ENCODE measurements around the gene NEGR1. TPM values are rescaled to one million over a fixed set of nuclear protein-coding genes. Genes with fewer than 3 reads are reported as not detected.

Gene NEGR1
- total RNA-seq, 1 experiment from 2014 or later, result 2.9 TPM

DNA sequence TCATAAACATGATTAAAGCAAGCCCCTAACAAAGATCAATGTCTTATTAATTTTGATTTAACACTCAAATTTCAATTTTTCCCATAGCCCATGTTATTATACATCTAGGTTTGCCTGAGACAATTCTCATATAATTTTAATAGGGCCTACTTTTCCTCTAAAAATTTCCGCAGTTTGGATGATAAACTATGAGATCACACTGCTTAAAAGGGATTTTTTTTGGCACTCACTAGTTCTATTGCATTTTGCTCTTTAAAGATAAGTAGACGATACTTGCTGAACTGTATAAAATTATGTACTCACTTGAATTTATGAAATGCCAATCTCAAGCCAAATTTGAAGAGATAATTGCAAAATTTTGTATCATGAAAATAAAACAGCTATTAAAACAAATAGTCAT is 721.1 kb downstream of the NEGR1 start:
- no peak for DNase-seq (ENCODE audit: low spot score)
- no peaks in the 10 kb centered on the region for H3K4me1 Mint-ChIP-seq
- ATAC-seq, result no peak
- ChIA-PET CTCF (no interaction called here), POLR2A (no interaction called here)
- H3K36me3 Mint-ChIP-seq, result no peaks in the 10 kb centered on the region
- H3K9me3 Mint-ChIP-seq, result no peaks in the 10 kb centered on the region
- H3K4me3 Mint-ChIP-seq, result no peak overlapping the region
- H3K27me3 Mint-ChIP-seq (ENCODE audit: low read depth), result no peaks in the 10 kb centered on the region
- no peak for TF ChIP-seq ZNF671 (CRISPR knock-in tag; IDR thresholded peaks at IDR 0.05)
- TF ChIP-seq ZNF121 (CRISPR knock-in tag; IDR thresholded peaks at IDR 0.05), result no peak
- no peak for TF ChIP-seq RELA (CRISPR knock-in tag; IDR thresholded peaks at IDR 0.05; ENCODE audit: borderline replicate concordance)
- TF ChIP-seq ZNF219 (CRISPR knock-in tag; IDR thresholded peaks at IDR 0.05; ENCODE audit: borderline replicate concordance), result no peak
- no peak for TF ChIP-seq HMGA2 (CRISPR knock-in tag; IDR thresholded peaks at IDR 0.05)
- TF ChIP-seq ZNF317 (CRISPR knock-in tag; IDR thresholded peaks at IDR 0.05; ENCODE audit: borderline replicate concordance, low read depth), result no peak
- TF ChIP-seq CBFB (CRISPR knock-in tag; IDR thresholded peaks at IDR 0.05; ENCODE audit: low read depth), result no peak
- TF ChIP-seq FOXK1 (CRISPR knock-in tag; IDR thresholded peaks at IDR 0.05), result no peak
- no peak overlapping the region for H3K27ac Mint-ChIP-seq

GRCh38 chr1:71559880-71560279 is 722.5 kb downstream of the NEGR1 start:
- no peak overlapping the region for H3K27ac Mint-ChIP-seq
- H3K27me3 Mint-ChIP-seq (ENCODE audit: low read depth), result no peaks in the 10 kb centered on the region
- ChIA-PET CTCF (no interaction called here), POLR2A (interaction anchor here (0.5 kb wide), 1 partner anchor 145 kb away, joined by 3 read pairs; no protein-coding TSS in a partner anchor)
- H3K36me3 Mint-ChIP-seq, result no peaks in the 10 kb centered on the region
- H3K9me3 Mint-ChIP-seq, result no peaks in the 10 kb centered on the region
- TF ChIP-seq RELA (CRISPR knock-in tag; IDR thresholded peaks at IDR 0.05; ENCODE audit: borderline replicate concordance) (no peak), PRRX2 (CRISPR knock-in tag; IDR thresholded peaks at IDR 0.05) (no peak), USF2 (CRISPR knock-in tag; IDR thresholded peaks at IDR 0.05) (no peak), ZNF232 (CRISPR knock-in tag; IDR thresholded peaks at IDR 0.05) (no peak), ZNF317 (CRISPR knock-in tag; IDR thresholded peaks at IDR 0.05; ENCODE audit: borderline replicate concordance, low read depth) (no peak), SP1 (CRISPR knock-in tag; conservative IDR thresholded peaks at IDR 0.05) (no peak), CREB1 (CRISPR knock-in tag; IDR thresholded peaks at IDR 0.05) (no peak)
- TF ChIP-seq, protein P1, sequence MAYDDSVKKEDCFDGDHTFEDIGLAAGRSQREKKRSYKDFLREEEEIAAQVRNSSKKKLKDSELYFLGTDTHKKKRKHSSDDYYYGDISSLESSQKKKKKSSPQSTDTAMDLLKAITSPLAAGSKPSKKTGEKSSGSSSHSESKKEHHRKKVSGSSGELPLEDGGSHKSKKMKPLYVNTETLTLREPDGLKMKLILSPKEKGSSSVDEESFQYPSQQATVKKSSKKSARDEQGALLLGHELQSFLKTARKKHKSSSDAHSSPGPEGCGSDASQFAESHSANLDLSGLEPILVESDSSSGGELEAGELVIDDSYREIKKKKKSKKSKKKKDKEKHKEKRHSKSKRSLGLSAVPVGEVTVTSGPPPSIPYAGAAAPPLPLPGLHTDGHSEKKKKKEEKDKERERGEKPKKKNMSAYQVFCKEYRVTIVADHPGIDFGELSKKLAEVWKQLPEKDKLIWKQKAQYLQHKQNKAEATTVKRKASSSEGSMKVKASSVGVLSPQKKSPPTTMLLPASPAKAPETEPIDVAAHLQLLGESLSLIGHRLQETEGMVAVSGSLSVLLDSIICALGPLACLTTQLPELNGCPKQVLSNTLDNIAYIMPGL (CRISPR knock-in tag; IDR thresholded peaks at IDR 0.05), result no peak
- TF ChIP-seq, protein P2, sequence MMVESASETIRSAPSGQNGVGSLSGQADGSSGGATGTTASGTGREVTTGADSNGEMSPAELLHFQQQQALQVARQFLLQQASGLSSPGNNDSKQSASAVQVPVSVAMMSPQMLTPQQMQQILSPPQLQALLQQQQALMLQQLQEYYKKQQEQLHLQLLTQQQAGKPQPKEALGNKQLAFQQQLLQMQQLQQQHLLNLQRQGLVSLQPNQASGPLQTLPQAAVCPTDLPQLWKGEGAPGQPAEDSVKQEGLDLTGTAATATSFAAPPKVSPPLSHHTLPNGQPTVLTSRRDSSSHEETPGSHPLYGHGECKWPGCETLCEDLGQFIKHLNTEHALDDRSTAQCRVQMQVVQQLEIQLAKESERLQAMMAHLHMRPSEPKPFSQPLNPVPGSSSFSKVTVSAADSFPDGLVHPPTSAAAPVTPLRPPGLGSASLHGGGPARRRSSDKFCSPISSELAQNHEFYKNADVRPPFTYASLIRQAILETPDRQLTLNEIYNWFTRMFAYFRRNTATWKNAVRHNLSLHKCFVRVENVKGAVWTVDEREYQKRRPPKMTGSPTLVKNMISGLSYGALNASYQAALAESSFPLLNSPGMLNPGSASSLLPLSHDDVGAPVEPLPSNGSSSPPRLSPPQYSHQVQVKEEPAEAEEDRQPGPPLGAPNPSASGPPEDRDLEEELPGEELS (CRISPR knock-in tag; IDR thresholded peaks at IDR 0.05), result no peak
- TF ChIP-seq, protein P3, sequence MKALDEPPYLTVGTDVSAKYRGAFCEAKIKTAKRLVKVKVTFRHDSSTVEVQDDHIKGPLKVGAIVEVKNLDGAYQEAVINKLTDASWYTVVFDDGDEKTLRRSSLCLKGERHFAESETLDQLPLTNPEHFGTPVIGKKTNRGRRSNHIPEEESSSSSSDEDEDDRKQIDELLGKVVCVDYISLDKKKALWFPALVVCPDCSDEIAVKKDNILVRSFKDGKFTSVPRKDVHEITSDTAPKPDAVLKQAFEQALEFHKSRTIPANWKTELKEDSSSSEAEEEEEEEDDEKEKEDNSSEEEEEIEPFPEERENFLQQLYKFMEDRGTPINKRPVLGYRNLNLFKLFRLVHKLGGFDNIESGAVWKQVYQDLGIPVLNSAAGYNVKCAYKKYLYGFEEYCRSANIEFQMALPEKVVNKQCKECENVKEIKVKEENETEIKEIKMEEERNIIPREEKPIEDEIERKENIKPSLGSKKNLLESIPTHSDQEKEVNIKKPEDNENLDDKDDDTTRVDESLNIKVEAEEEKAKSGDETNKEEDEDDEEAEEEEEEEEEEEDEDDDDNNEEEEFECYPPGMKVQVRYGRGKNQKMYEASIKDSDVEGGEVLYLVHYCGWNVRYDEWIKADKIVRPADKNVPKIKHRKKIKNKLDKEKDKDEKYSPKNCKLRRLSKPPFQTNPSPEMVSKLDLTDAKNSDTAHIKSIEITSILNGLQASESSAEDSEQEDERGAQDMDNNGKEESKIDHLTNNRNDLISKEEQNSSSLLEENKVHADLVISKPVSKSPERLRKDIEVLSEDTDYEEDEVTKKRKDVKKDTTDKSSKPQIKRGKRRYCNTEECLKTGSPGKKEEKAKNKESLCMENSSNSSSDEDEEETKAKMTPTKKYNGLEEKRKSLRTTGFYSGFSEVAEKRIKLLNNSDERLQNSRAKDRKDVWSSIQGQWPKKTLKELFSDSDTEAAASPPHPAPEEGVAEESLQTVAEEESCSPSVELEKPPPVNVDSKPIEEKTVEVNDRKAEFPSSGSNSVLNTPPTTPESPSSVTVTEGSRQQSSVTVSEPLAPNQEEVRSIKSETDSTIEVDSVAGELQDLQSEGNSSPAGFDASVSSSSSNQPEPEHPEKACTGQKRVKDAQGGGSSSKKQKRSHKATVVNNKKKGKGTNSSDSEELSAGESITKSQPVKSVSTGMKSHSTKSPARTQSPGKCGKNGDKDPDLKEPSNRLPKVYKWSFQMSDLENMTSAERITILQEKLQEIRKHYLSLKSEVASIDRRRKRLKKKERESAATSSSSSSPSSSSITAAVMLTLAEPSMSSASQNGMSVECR (CRISPR knock-in tag; IDR thresholded peaks at IDR 0.05; ENCODE audit: borderline replicate concordance), result no peak
- ATAC-seq, result no peak
- no peak overlapping the region for H3K4me3 Mint-ChIP-seq
- no peak for DNase-seq (ENCODE audit: low spot score)
- H3K4me1 Mint-ChIP-seq, result no peaks in the 10 kb centered on the region
